Progenitor cell of endocrine pancreas (in vitro differentiated cells): ENCODE measurements around the gene PPHLN1. TPM values are rescaled to one million over a fixed set of nuclear protein-coding genes. Genes with fewer than 3 reads are reported as not detected.

Experiments used
- DNase-seq: peaks from one replicate; pipeline ENCODE4 v3.0.0; 2021; ENCODE audit warnings: low spot score; ENCODE audit not compliant: unreplicated experiment
- H3K27ac Mint-ChIP-seq: 2 replicates; pipeline ENCODE4 v1.8.0; 2021; ENCODE audit warnings: mild to moderate bottlenecking, moderate library complexity, mixed read lengths
- H3K27me3 Mint-ChIP-seq: 2 replicates; pipeline ENCODE4 v1.8.0; 2021; ENCODE audit warnings: mixed read lengths
- H3K36me3 Mint-ChIP-seq: 2 replicates; pipeline ENCODE4 v1.8.0; 2022; ENCODE audit warnings: mixed read lengths; ENCODE audit not compliant: insufficient read depth
- H3K4me1 Mint-ChIP-seq: 2 replicates; pipeline ENCODE4 v1.8.0; 2021; ENCODE audit warnings: low read depth, mixed read lengths
- H3K4me3 Mint-ChIP-seq: 2 replicates; pipeline ENCODE4 v1.8.0; 2021; ENCODE audit warnings: low read depth, mild to moderate bottlenecking, moderate library complexity, mixed read lengths
- H3K9me3 Mint-ChIP-seq: 2 replicates; pipeline ENCODE4 v1.8.0; 2021; ENCODE audit warnings: low read depth, mixed read lengths
- CTCF ChIP-seq: fragments of 200-600 bp; sonication (generic); IDR thresholded peaks from one replicate; pipeline ENCODE4 v1.5.0; 2021; ENCODE audit warnings: antibody characterized with exemption, mild to moderate bottlenecking; ENCODE audit not compliant: unreplicated experiment
- total RNA-seq: library from RNA; stranded (reverse); gene quantifications from 2 replicates; pipeline ENCODE4 v1.2.1, GENCODE V29; 2021

The PPHLN1 gene
- total RNA-seq, 1 donor from 2014 or later = 62.2 TPM

- no peak overlapping the region for H3K27ac Mint-ChIP-seq
- H3K4me1 Mint-ChIP-seq = no peaks in the 10 kb centered on the region
- no peak overlapping the region for H3K4me3 Mint-ChIP-seq
- no peaks in the 10 kb centered on the region for H3K27me3 Mint-ChIP-seq
- no peak for TF ChIP-seq CTCF
- DNase-seq = no peak
- H3K36me3 Mint-ChIP-seq = peaks cover 10% of the 10 kb centered on the region
- H3K9me3 Mint-ChIP-seq = no peaks in the 10 kb centered on the region
These were observed 30.4 kb downstream of the PPHLN1 start for GRCh38 chr12:42356344-42356743.

GRCh38 chr12:42360747-42361403 lies 34.9 kb downstream of the PPHLN1 start:
- no peak for DNase-seq
- no peak for TF ChIP-seq CTCF
- Mint-ChIP-seq H3K27me3 (no peaks in the 10 kb centered on the region), H3K4me1 (no peaks in the 10 kb centered on the region), H3K27ac (no peak overlapping the region), H3K9me3 (no peaks in the 10 kb centered on the region), H3K36me3 (peaks cover 11% of the 10 kb centered on the region), H3K4me3 (no peak overlapping the region)

- H3K4me3 Mint-ChIP-seq = no peak overlapping the region
- H3K9me3 Mint-ChIP-seq = no peaks in the 10 kb centered on the region
- TF ChIP-seq CTCF = no peak
- peaks cover 11% of the 10 kb centered on the region for H3K36me3 Mint-ChIP-seq
- peaks cover 3% of the 10 kb centered on the region for H3K4me1 Mint-ChIP-seq
- H3K27ac Mint-ChIP-seq = peak overlapping the region; percentile 47
- no peak for DNase-seq
- no peaks in the 10 kb centered on the region for H3K27me3 Mint-ChIP-seq
These were observed 36.1 kb downstream of the PPHLN1 start for GRCh38 chr12:42361909-42362646.

GRCh38 chr12:42362647-42363260 lies 36.8 kb downstream of the PPHLN1 start:
- DNase-seq = no peak
- Mint-ChIP-seq H3K36me3 (peaks cover 11% of the 10 kb centered on the region), H3K27me3 (no peaks in the 10 kb centered on the region), H3K4me3 (no peak overlapping the region), H3K4me1 (peaks cover 3% of the 10 kb centered on the region), H3K9me3 (no peaks in the 10 kb centered on the region), H3K27ac (no peak overlapping the region)
- no peak for TF ChIP-seq CTCF

- Mint-ChIP-seq H3K4me3 (no peak overlapping the region), H3K36me3 (peaks cover 9% of the 10 kb centered on the region), H3K9me3 (no peaks in the 10 kb centered on the region), H3K27ac (no peak overlapping the region), H3K4me1 (peaks cover 3% of the 10 kb centered on the region), H3K27me3 (no peaks in the 10 kb centered on the region)
- DNase-seq = no peak
- TF ChIP-seq CTCF = no peak
These were observed 38.7 kb downstream of the PPHLN1 start for GRCh38 chr12:42364692-42365091.
